Measurements from ENCODE around the gene PBXIP1.
"Not testable (repeated sequence)": the region's sequence is repeated elsewhere in the genome, so short reads cannot be mapped to it uniquely, and the experiment has no call there.

PBXIP1 gene

DNA sequence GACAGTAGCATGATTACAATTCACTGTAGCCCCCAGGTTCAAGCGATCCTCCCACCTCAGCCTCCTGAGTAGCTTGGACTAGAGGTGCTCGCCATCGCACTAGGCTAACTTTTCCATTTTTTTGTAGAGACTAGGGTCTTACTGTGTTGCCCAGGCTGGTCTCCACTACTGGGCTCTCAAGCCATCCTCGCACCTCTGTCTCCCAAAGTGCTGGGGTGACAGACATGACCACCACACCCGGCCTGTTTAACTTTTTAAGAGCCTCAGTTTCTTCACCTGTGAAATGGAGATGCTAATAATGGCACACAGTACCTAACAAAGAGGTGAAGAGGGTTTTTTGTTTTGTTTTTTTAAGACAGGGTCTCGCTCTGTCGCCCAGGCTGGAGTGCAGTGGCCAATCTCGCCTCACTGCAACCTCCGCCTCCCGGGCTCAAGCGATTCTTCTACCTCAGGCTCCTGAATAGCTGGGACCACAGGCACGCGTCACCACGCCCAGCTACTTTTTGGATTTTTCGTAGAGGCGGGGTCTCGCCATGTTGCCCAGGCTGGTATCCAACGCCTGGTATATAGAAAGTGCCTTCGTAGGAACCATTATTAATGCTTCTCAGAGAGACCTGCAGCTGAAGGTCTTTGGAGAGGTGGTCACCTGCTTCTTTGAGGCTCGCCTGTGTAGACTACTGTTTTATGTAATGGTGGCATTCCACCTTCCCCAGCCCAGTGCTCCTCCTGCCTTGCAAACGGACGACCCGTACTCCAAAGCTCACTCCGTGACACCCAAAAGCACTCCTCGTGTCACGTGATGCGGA lies 19.9 kb downstream of the PBXIP1 start:
- no peak for DNase-seq

DNA sequence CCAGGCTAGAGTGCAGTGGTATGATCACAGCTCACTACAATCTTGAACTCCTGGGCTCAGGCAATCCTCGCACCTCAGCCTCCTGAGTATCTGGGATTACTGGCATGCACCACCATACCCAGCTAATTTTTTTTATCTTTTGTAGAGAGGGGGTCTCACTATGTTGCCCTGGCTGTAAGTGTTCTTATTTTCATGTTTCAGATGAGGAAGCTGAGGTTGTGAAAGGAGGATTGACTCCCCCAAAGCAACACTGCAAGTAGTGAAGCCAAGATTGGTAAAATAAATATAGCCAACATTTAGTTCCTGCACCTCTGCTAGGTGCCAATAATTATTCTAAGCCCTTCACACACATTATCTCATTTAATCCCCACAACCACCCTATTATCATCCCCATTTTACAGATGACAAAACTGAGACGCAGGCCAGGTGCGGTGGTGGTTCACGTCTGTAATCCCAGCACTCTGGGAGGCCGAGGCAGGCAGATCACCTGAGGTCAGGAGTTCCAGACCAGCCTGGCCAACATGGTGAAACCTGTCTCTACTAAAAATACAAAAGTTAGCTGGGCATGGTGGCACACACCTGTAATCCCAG lies 21.4 kb downstream of the PBXIP1 start:
- DNase-seq = no peak

DNA sequence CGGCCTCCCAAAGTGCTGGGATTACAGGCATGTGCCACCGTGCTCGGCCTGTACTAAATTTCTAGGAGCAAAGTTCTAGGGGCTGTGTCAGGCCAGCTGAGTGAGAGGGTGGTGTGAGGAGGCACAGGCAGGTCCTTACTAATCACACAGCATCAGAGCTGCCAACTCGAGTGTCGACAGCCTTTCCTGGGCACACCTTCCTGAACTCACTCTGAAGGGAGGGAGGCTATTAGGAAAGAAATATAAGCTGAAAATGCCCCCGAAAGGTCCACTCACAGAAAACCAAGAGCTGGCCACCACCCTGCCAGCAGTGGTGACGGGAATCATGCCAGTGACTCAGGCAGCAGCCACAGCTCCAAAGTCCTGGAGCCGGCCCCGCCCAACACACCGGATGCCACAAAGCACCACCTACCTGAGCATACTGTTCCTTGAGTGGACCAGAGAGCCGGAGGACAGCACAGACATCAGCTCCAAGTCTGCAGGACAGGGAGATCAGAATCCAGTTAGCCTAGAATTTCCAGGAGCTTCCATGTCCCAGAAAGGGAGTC lies 23.9 kb downstream of the PBXIP1 start:
- DNase-seq = no peak

DNA sequence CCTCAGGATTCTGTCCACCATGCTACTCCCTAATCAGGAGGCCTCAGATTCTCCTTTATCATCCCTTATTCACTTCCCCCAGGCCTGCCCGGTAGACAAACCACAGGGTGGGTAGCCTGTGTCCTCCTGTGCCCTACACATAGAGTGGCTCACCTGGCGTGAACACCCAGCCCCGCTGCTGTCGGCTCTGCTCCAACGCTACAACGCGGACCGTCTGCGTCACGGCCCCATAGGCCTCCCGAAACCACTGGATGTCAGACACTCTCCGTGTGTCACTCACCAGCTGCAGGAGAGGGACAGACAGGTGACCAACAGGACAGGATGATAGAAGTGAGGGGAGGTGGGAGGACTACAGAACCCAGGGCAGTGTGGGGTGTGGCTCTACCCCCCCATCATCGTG lies 29.7 kb downstream of the PBXIP1 start:
- DNase-seq = no peak

DNA sequence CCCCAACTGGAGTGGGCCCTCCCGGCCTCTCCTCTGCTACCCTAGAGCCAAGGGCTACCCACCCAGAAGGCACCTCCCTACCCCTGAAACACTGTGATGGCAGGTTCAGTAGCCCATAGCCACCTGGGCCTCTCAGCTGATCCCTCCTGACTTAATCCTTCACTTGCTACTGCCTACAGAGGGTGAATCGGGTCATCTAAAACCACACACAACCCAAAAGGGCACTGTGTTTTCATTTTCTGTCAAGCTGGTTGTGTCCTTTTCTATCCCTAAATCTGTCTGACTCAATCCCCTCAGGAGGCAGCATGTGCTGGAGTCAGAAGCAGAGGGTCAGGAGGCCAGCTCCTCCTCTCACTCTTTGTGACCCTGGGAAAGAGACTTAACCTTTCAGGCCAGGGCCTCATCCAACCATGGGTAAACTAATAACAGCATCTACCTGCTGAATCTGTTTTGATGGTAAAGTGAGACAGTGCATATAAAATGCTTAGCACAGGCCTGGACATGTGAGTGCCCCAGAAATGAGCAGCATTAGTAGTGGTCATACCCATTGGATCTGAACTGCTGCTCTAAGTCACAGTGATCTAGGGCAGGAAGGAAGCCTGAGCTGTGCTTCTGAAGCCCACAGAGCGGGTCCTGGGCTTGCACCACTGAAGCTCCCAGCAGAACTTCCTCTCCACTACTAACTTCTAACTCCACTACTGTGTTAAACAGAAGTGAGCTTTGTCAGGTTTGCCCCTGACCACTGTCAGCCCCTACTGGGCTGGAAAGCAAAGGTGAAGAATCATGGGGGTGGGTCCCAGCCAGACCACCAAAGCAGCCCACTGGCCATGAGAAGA lies 30.3 kb downstream of the PBXIP1 start:
- DNase-seq = no peak

DNA sequence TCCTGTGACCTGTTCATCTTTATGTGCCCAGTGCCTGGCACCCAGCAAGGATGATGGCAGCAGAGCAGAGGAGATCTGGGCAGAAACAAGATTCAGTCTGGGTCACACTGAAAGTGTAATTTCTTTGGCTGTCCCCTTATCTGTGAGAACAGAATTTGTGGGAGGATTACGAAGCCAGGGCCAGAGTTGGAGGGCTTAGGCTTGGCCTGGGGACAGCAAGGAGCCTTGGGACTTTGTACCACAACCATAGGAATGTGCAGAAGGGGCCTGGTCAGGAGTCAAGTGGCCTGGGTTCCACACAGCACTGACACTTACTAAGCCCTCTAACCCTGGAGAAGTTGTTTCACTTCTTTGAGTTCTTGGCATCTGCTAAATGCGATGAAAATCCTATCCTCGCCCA lies 32.2 kb downstream of the PBXIP1 start:
- DNase-seq = no peak

DNA sequence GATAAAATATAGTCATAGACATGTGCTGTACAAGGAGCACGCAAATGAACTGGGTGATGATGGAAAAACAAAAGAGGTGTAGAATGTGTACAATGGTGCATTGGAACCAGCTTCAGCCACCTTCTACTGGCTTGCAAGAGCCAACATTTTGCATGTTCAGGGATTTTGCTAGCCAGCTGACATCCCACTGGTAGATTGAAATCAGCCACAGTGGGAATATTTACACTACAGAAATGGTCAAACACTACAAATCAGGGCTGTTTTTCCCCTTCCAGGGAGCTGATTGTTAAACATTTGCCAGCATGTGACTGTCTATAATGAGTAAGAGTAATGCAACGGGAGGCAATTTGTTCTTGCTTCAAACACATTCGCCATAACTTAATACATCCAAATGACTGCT lies 42.6 kb downstream of the PBXIP1 start:
- no peak for DNase-seq

DNA sequence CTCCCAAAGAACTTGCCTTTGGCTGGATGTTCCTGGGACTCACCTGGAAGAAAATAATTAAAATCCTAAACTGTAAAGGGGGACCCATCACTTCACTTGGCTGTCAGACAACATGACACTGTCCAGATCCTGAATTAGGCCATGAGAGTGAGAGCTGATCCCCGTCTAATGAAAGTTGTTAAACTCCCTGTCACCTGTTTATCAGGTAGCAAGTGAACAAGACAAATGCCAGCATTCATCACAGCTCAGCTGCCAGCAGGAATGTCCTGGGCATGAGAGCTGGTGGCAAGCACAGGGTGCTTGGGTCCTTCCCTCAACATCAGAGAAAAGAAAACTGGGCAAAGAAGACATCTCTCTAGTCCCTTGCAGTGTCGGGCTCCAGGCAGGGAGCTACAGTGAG lies 43.1 kb downstream of the PBXIP1 start:
- no peak for DNase-seq

DNA sequence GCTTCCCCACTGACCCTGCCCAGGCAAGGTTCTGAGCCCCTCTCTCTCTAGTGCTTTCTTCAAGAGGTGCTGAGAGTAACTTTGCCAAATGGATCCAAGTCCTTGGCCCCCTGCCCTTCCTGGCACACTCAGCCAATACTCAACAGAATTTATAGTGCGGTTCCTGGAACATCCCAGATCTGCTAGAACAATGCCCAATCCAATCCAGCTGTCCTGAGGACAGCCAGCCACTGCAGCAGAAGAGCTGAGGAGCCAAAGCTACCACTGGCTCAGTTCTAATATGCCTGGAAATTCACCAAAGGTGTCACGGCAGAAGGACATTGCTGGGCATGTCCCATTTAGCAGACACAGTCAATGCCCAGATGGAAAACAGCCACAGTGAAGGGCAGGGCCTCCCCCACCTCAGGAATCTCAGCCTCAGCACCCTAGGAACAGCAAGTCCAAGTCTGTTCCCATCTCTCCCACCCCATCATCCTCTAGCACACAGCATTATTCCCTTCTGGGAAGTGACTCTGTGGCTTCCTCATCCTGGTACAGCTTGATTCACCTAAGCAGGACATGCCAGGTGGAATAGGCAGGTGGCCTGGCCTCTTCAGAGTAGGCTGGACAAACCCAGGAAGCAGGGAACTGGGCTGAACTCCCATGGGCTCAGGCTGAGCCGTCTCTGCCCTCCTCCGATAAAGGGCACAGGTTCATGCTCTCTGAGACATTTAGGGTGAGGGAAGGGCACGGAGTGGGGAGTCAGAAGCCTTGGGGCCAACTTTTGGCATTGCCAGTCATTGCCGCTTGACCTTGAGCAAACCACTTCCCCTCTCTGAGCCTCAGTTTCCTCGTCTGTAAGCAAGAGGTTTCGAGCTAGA lies 44.0 kb downstream of the PBXIP1 start:
- DNase-seq = no peak

DNA sequence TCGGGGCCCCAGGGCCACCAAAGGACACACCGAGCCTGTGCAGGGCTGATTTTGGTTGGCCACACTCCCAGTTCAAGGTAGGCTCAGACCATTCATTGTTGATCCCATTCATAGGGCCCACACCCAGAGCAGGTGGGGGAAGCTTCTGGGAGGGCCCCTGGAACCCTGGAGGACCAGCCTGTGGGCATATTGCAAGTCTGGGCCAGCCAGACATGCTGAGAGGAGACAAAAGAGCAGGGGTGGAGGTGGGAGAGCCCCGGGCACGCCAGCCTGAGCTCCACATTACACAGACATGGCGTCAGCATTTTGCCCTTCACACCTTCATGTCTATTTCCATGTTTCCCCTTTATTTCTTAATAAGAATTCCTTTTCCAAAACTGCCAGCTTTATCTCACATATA lies 45.0 kb downstream of the PBXIP1 start:
- no peak for DNase-seq

DNA sequence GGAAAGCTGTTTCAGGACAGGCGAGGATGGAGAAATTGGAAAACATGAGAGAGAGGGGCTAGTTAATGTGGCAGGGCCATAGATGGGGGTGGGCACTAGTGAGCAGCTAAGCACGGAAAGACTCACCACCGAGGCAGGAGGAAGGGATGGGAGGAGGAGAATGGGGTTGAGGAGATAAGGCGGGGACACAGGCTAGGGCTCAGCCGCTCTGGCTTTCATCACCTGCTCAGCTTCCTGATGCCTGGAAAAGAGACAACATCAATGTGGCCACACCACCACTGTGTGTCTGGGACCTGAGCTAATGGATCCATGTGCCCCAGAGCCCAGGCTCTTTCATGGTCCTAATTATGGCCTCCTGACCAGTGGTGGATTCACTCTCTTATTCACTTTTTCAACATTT lies 47.0 kb downstream of the PBXIP1 start:
- DNase-seq = no peak

DNA sequence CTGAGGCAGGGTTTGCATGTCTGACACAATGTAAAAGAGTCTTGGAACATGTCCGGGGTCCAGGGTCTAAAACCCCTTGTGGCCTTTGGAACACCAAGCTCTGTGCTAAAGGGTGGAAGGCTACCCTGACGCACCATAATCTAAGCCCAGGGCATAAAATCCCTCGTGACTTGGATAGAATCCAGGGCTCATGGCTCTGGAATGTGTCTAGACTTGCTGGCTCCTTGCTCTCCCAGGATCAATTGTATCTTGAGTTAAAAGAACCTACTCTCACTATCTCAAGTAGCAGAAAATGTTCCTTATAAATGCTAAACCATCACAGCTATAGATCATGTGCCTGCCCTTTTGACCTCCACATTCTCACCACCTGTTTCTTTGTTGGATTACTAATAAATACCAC lies 47.8 kb downstream of the PBXIP1 start:
- not testable (repeated sequence) for DNase-seq

DNA sequence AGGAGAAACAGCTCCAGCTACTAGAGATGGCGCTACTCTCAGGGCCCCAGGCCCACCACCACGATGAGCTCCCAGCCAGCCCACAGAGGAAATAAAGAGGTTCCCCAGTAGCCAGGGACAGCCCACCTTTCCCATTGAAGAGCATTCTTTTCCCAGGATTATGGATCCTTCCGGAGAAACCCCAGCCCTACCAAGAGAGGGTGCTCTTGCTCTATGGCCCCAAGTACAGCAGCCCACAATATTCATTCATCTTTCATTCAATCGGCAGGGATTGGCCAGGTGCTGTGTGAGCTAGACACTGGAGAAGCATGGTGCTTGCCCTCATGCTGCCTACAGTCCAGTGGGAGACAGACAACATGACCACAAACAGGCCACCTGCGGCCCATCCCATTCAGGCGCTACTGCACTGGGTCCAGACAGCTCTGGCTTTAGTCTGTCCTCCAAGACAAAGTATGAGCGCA lies 49.2 kb downstream of the PBXIP1 start:
- no peak for DNase-seq

DNA sequence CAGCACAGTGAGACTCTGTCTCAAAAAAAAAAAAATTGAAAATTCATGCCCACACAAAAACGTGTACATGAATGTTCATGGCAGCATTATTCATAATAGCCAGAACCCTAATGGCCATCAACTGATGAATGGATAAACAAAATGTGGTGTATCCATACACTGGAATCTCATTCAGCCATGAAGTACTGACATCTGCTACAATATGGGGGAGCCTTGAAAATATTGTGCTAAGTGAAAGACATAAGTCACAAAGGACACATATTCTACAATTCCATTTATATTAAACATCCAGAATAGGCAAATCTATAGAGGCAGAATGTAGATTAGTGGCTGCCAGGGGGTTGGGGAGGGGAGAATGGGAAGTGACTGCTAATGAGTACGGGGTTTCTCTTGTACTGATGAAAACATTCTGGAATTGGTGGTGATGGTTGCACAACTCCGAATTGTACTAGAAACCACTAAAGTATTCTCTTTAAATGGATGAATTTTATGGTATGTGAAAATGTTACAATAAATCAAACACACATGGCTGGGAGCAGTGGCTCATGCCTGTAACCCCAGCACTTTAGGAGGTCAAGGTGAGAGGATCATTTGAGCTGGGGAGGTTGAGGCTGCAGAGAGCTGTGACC lies 52.8 kb downstream of the PBXIP1 start:
- no peak for DNase-seq

DNA sequence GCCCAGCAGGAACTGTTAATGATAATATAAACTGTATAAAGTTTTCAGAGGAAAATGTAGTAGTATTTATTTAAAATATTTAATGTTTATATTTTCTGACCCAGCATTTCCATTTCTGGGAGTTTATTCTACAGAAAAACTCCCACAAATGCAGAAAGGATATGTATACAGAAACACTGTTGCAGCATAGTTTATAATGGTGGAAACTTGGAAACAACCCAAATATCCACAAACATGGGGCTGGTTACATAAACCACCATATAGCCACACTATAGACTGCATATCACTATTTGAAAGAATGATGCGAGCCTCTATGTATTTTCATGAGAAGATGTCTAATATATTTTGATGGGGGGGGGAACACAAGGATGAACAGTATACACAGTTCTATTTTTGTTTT lies 54.3 kb downstream of the PBXIP1 start:
- DNase-seq = no peak

DNA sequence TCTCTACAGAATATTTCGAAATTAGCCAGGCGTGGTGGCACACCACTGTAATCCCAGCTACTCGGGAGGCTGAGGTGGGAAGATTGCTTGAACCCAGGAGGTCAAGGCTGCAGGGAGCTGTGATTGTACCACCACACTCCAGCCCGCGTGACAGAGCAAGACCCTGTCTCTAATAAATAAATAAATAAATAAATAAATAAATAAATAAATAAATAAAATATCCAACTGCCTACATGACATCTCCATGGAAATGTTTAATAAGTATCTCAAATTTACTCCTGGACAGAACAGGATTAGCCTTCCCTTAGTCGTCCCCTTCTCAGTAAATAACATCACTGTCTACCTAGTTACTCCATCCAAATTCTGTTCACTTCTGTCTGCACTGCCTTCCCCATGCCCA lies 56.9 kb downstream of the PBXIP1 start:
- DNase-seq = no peak

DNA sequence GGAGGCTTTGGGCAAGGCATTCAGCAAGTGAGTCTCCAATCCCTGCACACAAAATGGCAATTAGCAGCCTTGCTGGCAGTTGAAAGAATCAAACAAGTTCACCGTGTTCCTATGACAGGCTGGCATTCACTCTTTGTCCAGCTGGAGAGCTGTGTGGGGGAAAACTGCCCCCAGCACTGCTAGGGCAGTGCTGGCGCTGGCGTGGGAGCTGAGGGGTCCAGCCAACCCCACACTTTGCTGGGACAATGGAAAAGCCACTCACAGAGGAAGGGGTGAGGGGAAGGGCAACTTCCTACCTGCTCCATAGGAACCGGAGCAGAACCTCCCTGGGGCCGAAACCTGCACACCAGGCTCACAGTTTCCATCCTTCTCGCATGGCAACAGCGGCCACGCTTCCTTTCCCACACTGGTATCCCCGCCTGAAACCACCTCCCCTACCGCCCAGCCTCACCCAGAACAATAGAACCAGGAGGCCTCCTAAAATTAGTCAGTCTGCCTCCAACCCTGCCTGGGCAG lies 59.1 kb downstream of the PBXIP1 start:
- DNase-seq = no peak

DNA sequence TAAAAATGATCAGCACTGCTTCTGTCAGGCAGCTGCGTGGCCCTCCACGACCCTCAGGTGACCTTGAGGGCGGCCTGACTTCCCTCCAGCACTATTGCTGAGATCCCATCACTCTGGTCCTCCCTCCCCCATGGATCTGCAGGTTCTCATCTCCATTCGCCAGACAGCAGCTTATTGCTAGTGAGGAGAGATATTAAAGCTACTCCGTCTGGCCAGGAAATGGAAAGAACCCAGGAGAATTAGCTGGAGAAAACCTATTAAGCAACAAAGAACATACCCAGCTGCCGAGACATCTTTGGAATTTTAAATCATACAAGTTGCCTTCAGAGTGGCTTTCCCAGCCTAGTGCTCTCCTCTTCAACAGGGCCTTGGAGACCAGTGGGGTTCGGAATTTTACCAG lies 60.1 kb downstream of the PBXIP1 start:
- DNase-seq = no peak
